Measurements from ENCODE around the gene LIPN. TPM values are rescaled to one million over a fixed set of nuclear protein-coding genes. Genes with fewer than 3 reads are reported as not detected.

Gene LIPN
- total RNA-seq, 2 experiments from 2014 or later, result not detected

Other genes with a start within 250 kb of the LIPN start
- not detected in 2 replicates for gene RNLS, start 176.7 kb upstream of the LIPN start, total RNA-seq (2014; rRNA removed; shearing (Covaris generic))
- not detected in 2 replicates for gene RNLS, start 176.7 kb upstream of the LIPN start, total RNA-seq (2022)
- 0.05 and 0.06 TPM in 2 replicates for gene LIPJ, start 173.3 kb upstream of the LIPN start, total RNA-seq (2014; rRNA removed; shearing (Covaris generic))
- gene LIPJ, start 173.3 kb upstream of the LIPN start, total RNA-seq (2022), result not detected in 2 replicates
- not detected in 2 replicates for gene LIPF, start 95.6 kb upstream of the LIPN start, total RNA-seq (2014; rRNA removed; shearing (Covaris generic))
- gene LIPF, start 95.6 kb upstream of the LIPN start, total RNA-seq (2022), result not detected in 2 replicates
- not detected in 2 replicates for gene LIPK, start 53.8 kb upstream of the LIPN start, total RNA-seq (2014; rRNA removed; shearing (Covaris generic))
- gene LIPK, start 53.8 kb upstream of the LIPN start, total RNA-seq (2022), result not detected in 2 replicates
- not detected in 2 replicates for gene LIPM, start 42.7 kb downstream of the LIPN start, total RNA-seq (2014; rRNA removed; shearing (Covaris generic))
- not detected in 2 replicates for gene LIPM, start 42.7 kb downstream of the LIPN start, total RNA-seq (2022)
- gene ANKRD22, start 91.8 kb downstream of the LIPN start, total RNA-seq (2014; rRNA removed; shearing (Covaris generic)), result not detected in 2 replicates
- not detected in 2 replicates for gene ANKRD22, start 91.8 kb downstream of the LIPN start, total RNA-seq (2022)
- 47.2 and 69.0 TPM in 2 replicates for gene STAMBPL1, start 120.2 kb downstream of the LIPN start, total RNA-seq (2014; rRNA removed; shearing (Covaris generic))
- 41.0 and 44.4 TPM in 2 replicates for gene STAMBPL1, start 120.2 kb downstream of the LIPN start, total RNA-seq (2022)
- gene ACTA2, start 192.8 kb downstream of the LIPN start, total RNA-seq (2014; rRNA removed; shearing (Covaris generic)), result 1.4 and 5.0 TPM in 2 replicates
- 3.3 and 4.2 TPM in 2 replicates for gene ACTA2, start 192.8 kb downstream of the LIPN start, total RNA-seq (2022)
- gene FAS, start 230.8 kb downstream of the LIPN start, total RNA-seq (2014; rRNA removed; shearing (Covaris generic)), result 7.7 and 10.1 TPM in 2 replicates
- 19.2 and 21.0 TPM in 2 replicates for gene FAS, start 230.8 kb downstream of the LIPN start, total RNA-seq (2022)